ENCODE measurements around the gene EEF1A2. TPM values are rescaled to one million over a fixed set of nuclear protein-coding genes. Genes with fewer than 3 reads are reported as not detected.
"Not testable (repeated sequence)": the region's sequence is repeated elsewhere in the genome, so short reads cannot be mapped to it uniquely, and the experiment has no call there.

EEF1A2 gene
- total RNA-seq, 1 donor from 2014 or later = 0.76 TPM

- no peak for ATAC-seq
Observed at GRCh38 chr20:63484236-63484635, 14.6 kb downstream of the EEF1A2 start.

- no peak for ATAC-seq
Observed at GRCh38 chr20:63483834-63484233, 15.0 kb downstream of the EEF1A2 start.

GRCh38 chr20:63482021-63482587 lies 16.8 kb downstream of the EEF1A2 start:
- ATAC-seq = no peak

GRCh38 chr20:63481503-63481902 lies 17.4 kb downstream of the EEF1A2 start:
- no peak for ATAC-seq

GRCh38 chr20:63479695-63480419 lies 19.0 kb downstream of the EEF1A2 start:
- not testable (repeated sequence) for ATAC-seq

- ATAC-seq = no peak
Observed at GRCh38 chr20:63478346-63479302, 20.3 kb downstream of the EEF1A2 start.

GRCh38 chr20:63477944-63478343 lies 20.9 kb downstream of the EEF1A2 start:
- ATAC-seq = no peak

GRCh38 chr20:63477061-63477616 lies 21.7 kb downstream of the EEF1A2 start:
- no peak for ATAC-seq

GRCh38 chr20:63475209-63475608 lies 23.7 kb downstream of the EEF1A2 start:
- peak; percentile 13 for ATAC-seq

- no peak for ATAC-seq
Observed at GRCh38 chr20:63473555-63474449, 25.1 kb downstream of the EEF1A2 start.

- no peak for ATAC-seq
Observed at GRCh38 chr20:63472862-63473390, 26.0 kb downstream of the EEF1A2 start.

GRCh38 chr20:63471981-63472831 lies 26.7 kb downstream of the EEF1A2 start, which contains the start of gene KCNQ2:
Gene KCNQ2 (minus strand): TSS chr20:63472655. CDS start chr20:63472463, 192 bp downstream.
- no peak for ATAC-seq

- no peak for ATAC-seq
Observed at GRCh38 chr20:63471717-63471980, 27.2 kb downstream of the EEF1A2 start.

- no peak for ATAC-seq
Observed at GRCh38 chr20:63471002-63471716, 27.7 kb downstream of the EEF1A2 start.

GRCh38 chr20:63470410-63470809 lies 28.5 kb downstream of the EEF1A2 start:
- ATAC-seq = no peak

GRCh38 chr20:63469713-63470101 lies 29.2 kb downstream of the EEF1A2 start:
- ATAC-seq = no peak

GRCh38 chr20:63469019-63469712 lies 29.7 kb downstream of the EEF1A2 start:
- no peak for ATAC-seq

- ATAC-seq = no peak
Observed at GRCh38 chr20:63468421-63468820, 30.5 kb downstream of the EEF1A2 start.

- no peak for ATAC-seq
Observed at GRCh38 chr20:63467294-63468083, 31.4 kb downstream of the EEF1A2 start.
